Measurements from ENCODE around the gene DOCK7. TPM values are rescaled to one million over a fixed set of nuclear protein-coding genes. Genes with fewer than 3 reads are reported as not detected.
"Not testable (repeated sequence)": the region's sequence is repeated elsewhere in the genome, so short reads cannot be mapped to it uniquely, and the experiment has no call there.

DOCK7 gene
- total RNA-seq, 4 donors from 2014 or later, result 34.1 to 47.7 (median 42.1) TPM

GRCh38 chr1:62588000-62588399, 100.2 kb downstream of the DOCK7 start:
- no peak for DNase-seq
- no peaks in the 10 kb centered on the region for H3K36me3 ChIP-seq
- no peaks in the 10 kb centered on the region for H3K27me3 ChIP-seq
- H3K4me3 ChIP-seq (replicated peaks in 1 of 3), result no peak overlapping the region
- no peaks in the 10 kb centered on the region for H3K4me1 ChIP-seq
- no peaks in the 10 kb centered on the region for H3K9me3 ChIP-seq
- H3K27ac ChIP-seq, result no peak overlapping the region
- TF ChIP-seq CTCF (IDR thresholded peaks at IDR 0.05) (no peak), POLR2A (IDR thresholded peaks at IDR 0.05) (no peak)
- intact Hi-C loops (cut with DNase I), result no loop called here

DNA sequence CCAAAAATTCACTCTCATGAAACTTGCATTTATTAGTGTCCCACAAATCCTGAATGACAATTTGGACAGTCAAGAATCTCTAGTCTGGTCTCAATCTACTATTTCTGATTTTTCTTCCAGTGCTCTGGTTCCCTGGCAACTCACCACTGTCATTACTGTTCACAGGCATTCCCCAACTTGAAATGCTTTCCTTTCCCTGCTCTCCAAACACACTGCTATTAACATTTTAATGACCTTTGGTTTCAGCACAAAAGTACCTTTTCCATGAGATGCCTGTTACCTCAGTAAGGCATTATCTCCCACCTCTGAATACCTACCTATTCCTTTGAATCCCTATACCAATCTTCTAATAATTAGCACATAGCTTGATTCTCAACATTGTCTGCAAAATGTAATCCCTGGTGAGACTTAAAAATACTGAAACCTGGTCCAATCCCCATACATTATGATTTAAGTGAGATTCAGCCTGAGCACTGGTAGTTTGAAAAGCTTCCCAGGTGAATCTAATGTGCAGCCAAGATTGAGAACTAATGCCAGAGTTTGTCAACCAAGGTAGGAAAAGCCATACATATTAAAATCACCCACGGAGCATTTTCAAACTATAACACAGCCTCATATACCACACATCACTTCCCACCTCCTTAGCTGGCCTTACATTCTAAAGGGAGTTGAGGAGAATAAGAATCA, 102.6 kb downstream of the DOCK7 start:
- Histone ChIP-seq H3K27ac (no peak overlapping the region), H3K9me3 (no peaks in the 10 kb centered on the region), H3K4me3 (replicated peaks in 1 of 3) (no peak overlapping the region), H3K4me1 (no peaks in the 10 kb centered on the region), H3K36me3 (no peaks in the 10 kb centered on the region), H3K27me3 (no peaks in the 10 kb centered on the region)
- DNase-seq, result no peak
- no peak for TF ChIP-seq POLR2A (IDR thresholded peaks at IDR 0.05)
- no peak for TF ChIP-seq CTCF (IDR thresholded peaks at IDR 0.05)
- 29 to 30% methylated on average over 1 of the region's 1 CpG for WGBS, 2 donors
- intact Hi-C loops (cut with DNase I), result no loop called here

DNA sequence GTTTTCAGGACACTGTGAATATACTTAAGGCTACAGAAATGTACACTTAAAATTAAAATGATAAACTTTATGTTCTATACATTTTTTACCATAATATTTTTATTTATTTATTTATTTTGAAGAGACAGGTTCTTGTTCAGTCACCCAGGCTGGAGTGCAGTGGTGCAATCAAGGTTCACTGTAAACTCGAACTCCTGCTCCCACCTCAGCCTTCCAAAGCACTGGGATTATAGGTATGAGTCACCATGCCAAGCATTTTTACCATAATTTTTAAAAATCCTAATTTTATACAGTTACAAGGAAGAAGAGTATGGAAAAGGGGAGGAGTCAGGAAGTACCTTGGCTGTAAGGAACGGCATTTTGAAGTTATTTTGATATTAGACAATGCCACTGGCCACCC, 114.5 kb downstream of the DOCK7 start:
- Histone ChIP-seq H3K27ac (no peak overlapping the region), H3K4me3 (replicated peaks in 1 of 3) (no peak overlapping the region), H3K4me1 (no peaks in the 10 kb centered on the region), H3K27me3 (no peaks in the 10 kb centered on the region), H3K36me3 (peaks cover 0 to 4% of the 10 kb centered on the region in 2 donors), H3K9me3 (no peaks in the 10 kb centered on the region)
- WGBS, 2 donors, result 69 to 70% methylated on average over 2 of the region's 2 CpGs
- TF ChIP-seq POLR2A (IDR thresholded peaks at IDR 0.05) (no peak), CTCF (IDR thresholded peaks at IDR 0.05) (no peak)
- DNase-seq, result no peak
- intact Hi-C loops (cut with DNase I), result no loop called here

GRCh38 chr1:62572476-62572875, 115.7 kb downstream of the DOCK7 start:
- Histone ChIP-seq H3K27ac (no peak overlapping the region), H3K27me3 (no peaks in the 10 kb centered on the region), H3K4me3 (replicated peaks in 1 of 3) (no peak overlapping the region), H3K9me3 (no peaks in the 10 kb centered on the region), H3K4me1 (no peaks in the 10 kb centered on the region), H3K36me3 (peaks cover 0 to 4% of the 10 kb centered on the region in 2 donors)
- no peak for DNase-seq
- no peak for TF ChIP-seq POLR2A (IDR thresholded peaks at IDR 0.05)
- TF ChIP-seq CTCF (IDR thresholded peaks at IDR 0.05), result no peak
- intact Hi-C loops (cut with DNase I), result no loop called here

GRCh38 chr1:62571517-62571916, 116.7 kb downstream of the DOCK7 start:
- intact Hi-C loops (cut with DNase I); H3K9me3 ChIP-seq; DNase-seq; H3K36me3 ChIP-seq; H3K4me1 ChIP-seq; H3K4me3 ChIP-seq (replicated peaks in 1 of 3); H3K27ac ChIP-seq; H3K27me3 ChIP-seq: not testable (repeated sequence)
- WGBS, 2 donors, result 96 to 97% methylated on average over 4 of the region's 4 CpGs

GRCh38 chr1:62567926-62568325, 120.3 kb downstream of the DOCK7 start:
- intact Hi-C loops (cut with DNase I); H3K4me3 ChIP-seq (replicated peaks in 1 of 3); DNase-seq; H3K9me3 ChIP-seq; H3K4me1 ChIP-seq; H3K27ac ChIP-seq; H3K36me3 ChIP-seq; H3K27me3 ChIP-seq: not testable (repeated sequence)
- WGBS, 2 donors, result 86 to 87% methylated on average over 1 of the region's 1 CpG

DNA sequence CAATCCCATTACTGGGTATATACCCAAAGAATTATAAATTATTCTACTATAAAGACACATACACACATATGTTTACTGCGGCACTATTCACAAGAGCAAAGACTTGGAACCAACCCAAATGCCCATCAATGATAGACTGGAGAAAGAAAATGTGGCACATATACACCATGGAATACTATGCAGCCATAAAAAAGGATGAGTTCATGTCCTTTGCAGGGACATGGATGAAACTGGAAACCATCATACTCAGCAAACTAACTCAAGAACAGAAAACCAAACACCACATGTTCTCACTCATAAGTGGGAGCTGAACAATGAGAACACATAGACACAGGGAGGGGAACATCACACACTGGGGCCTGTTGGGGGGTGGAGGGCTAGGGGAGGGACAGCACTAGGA, 121.0 kb downstream of the DOCK7 start:
- H3K4me1 ChIP-seq; DNase-seq; H3K27me3 ChIP-seq; H3K36me3 ChIP-seq; H3K4me3 ChIP-seq (replicated peaks in 1 of 3); H3K9me3 ChIP-seq; H3K27ac ChIP-seq; intact Hi-C loops (cut with DNase I): not testable (repeated sequence)
- 91 to 93% methylated on average over 1 of the region's 1 CpG for WGBS, 2 donors
